WI38 (cell line): Measurements from ENCODE around the gene VPS11.

Experiments
- H3K4me3 ChIP-seq: 2 replicates; pipeline ENCODE4 v1.5.1; 2011; ENCODE audit warnings: low read depth, mild to moderate bottlenecking, control low read depth, low read length
- TF ChIP-seq, protein P1 (sequence below): IDR thresholded peaks from 2 replicates; pipeline ENCODE4 v1.5.1; 2012; ENCODE audit warnings: low read depth, mild to moderate bottlenecking, control low read depth, low read length

VPS11 gene

DNA sequence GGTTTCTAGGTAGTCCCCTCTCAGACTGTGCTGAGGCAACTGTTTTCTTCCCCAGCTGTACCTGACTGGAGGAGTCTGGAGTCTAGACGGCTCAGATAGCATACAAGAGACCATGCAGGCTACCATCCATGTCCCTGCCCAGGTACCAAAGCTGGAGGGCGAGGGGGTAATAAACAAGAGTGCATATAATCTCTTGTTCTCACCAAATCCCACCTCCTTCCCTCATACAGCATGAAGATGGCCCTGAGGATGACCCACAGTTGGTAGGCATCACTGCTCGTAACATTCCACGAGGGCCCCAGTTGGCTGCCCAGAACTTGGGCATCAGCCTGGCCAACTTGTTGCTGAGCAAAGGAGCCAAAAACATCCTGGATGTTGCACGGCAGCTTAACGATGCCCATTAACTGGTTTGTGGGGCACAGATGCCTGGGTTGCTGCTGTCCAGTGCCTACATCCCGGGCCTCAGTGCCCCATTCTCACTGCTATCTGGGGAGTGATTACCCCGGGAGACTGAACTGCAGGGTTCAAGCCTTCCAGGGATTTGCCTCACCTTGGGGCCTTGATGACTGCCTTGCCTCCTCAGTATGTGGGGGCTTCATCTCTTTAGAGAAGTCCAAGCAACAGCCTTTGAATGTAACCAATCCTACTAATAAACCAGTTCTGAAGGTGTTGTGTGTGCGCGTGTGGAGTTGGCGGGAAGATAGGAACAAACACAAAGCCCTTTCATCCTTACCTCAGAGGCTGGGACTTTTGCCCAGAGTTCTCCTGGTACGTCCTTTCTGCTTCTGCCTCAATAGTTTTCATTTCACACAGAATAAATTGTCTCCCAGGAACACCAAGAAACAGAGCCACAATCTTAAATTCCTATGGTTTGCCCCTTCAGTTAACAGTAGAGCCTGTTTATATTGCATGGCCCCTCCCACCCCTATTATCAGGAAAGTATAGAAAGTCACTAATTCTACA lies 25.5 kb downstream of the VPS11 start:
- TF ChIP-seq, protein P1, sequence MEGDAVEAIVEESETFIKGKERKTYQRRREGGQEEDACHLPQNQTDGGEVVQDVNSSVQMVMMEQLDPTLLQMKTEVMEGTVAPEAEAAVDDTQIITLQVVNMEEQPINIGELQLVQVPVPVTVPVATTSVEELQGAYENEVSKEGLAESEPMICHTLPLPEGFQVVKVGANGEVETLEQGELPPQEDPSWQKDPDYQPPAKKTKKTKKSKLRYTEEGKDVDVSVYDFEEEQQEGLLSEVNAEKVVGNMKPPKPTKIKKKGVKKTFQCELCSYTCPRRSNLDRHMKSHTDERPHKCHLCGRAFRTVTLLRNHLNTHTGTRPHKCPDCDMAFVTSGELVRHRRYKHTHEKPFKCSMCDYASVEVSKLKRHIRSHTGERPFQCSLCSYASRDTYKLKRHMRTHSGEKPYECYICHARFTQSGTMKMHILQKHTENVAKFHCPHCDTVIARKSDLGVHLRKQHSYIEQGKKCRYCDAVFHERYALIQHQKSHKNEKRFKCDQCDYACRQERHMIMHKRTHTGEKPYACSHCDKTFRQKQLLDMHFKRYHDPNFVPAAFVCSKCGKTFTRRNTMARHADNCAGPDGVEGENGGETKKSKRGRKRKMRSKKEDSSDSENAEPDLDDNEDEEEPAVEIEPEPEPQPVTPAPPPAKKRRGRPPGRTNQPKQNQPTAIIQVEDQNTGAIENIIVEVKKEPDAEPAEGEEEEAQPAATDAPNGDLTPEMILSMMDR = no peak
- peak overlapping the region; percentile 81 for H3K4me3 ChIP-seq

DNA sequence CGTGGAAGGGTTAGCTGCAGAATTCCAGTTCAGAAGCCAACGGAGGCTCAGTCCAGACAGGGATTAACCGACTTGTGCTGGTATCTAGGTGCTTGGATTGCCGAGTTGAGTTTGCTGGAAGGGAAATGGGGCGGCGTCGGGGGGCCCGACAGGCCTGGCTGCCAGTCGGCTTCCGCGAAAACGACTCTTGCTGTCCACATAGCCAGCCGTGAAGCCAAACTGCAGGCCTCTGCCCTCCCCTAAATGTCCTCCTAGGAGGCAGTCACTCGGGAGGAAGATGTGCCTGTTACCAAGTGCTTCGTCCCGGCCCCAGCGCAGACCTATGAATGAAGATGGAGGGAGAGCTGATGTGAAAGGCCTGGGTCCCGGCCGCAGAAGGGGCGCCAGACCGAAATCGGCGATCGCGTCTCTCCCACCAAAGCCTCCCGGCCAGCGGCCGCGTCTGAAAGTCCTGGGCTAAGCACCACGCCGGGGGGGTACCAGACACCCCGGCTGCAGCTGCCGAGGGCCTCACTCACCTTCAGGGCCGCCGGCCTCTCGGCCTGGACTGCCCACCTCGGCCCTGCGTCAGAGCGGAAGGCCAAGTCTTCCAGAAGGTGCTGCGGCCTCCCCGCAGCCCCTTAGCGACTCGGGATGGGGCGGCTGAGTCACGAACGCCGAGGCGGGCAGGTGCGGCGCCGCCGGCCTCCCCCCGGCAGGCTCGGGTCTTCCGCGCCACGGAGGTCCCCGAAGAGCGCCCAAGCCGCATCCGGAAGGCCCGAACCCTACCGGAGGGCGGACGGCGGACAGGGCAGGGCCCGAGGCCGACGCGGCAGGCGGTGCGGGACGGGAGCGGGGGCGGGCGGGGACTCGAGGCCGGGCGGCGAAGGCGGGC lies 26.6 kb downstream of the VPS11 start:
- H3K4me3 ChIP-seq = peak overlapping the region; percentile 81
- TF ChIP-seq, protein P1 = no peak

DNA sequence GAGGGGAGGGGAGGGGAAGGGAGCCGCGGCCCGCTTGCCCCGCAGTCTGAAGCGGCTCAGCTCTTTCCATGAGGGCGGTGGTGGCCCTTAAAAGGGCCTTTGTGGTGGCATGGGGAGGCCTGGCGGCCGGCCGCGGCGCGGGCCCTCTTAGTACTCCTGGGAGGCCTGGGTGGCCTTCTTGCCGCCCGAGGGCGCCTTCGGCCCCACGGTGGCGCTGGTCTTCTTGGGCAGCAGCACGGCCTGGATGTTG lies 27.1 kb downstream of the VPS11 start:
- H3K4me3 ChIP-seq = peak overlapping the region; percentile 81
- TF ChIP-seq, protein P1 = peak; percentile 51

DNA sequence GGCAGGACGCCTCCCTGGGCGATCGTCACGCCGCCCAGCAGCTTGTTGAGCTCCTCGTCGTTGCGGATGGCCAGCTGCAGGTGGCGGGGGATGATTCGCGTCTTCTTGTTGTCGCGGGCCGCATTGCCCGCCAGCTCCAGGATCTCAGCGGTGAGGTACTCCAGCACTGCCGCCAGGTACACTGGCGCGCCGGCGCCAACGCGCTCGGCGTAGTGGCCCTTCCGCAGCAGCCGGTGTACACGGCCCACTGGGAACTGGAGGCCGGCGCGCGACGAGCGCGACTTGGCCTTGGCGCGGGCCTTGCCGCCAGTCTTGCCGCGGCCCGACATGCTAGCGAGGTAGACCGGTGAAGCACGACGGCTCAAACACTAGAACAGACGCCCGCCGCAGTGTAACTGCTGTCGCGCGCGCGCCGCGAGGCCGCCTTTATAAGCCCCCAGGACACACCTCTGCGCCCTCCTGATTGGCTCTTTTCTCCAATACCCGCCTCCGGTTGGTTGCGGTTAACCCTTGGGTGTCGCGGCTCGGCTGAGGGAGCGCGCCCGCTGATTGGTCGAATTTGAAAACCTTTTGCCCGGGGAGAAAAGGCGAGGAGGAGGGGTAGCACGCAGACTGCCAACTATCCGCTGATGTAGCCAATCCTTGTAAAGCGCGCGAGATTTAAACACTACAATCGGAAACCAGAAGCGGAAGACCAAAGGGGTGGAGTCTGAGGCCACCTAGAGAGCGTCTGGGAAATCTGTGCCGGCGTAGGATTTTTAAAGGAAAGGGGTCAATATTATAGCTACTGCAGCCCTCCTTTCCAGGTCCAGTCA lies 27.7 kb downstream of the VPS11 start:
- TF ChIP-seq, protein P1 = no peak; the same call in 1 of the 2 replicates
- peak overlapping the region; percentile 81 for H3K4me3 ChIP-seq

DNA sequence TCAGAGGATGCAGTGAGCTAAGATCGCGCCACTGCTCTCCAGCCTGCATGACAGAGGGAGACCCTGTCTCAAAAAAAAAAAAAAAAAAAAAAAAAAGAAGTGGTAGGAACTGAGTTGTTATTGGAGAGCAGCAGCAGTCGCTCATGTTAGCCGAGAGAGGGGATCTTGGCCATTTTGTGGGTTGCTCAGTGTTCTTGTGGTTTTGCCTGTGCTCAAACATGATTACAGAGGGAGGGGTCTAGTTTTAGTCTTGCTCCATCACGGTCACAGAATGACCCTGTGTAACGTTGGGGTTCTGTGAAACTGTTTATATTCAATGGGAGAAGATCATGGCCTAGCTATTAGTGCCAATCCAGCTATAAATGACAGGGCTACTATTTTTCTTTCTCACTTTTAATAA lies 32.1 kb downstream of the VPS11 start:
- no peak overlapping the region for H3K4me3 ChIP-seq
- TF ChIP-seq, protein P1 = no peak

DNA sequence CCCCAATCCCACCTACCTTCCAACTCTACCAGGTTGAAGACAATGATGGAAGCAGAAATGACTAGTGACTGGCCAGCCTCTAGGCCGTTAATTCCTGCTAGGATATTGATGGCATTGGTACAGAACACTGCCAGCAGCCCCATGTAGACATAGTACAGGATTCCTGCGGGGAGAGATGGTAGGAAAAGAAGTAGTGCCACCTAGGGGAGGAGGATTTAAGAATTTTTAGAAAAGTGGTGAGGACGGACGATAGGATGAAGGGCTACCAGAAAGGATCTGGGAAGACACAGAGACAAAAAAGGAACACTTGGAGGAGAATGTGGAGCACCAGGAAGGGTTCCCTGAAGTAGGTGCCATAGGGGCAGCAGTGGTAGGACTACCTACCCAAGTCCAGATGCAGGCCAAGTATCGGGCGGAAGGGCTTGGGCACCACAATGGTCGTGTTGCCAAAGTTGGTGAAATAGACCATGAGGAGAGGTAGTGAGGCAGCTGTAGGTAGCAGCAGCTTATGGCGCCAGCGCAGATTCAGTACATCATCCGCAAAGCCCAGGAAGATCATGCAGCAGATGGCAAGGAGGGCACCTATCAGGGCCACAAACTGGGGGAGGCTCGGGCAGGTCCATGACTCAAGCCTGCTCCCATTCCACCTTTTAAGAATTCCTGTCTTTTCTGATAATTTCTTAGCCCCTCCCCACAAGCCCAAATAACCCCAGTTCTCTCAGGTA lies 32.8 kb downstream of the VPS11 start:
- H3K4me3 ChIP-seq = peak overlapping the region; percentile 92
- TF ChIP-seq, protein P1 = peak; percentile 25
